Stimulated activated CD8-positive, alpha-beta memory T cell treated with anti-CD3 and anti-CD28 coated beads, Interleukin-4, amount 100 ng/mL, for 24 hours (primary cell): ENCODE results near the gene ALG14.
"Not testable (repeated sequence)": the region's sequence is repeated elsewhere in the genome, so short reads cannot be mapped to it uniquely, and the experiment has no call there.

Experiments
- DNase-seq: peaks from one replicate; pipeline ENCODE4 v3.0.0-alpha.2; 2020; ENCODE audit warnings: low read depth

The ALG14 gene, protein sequence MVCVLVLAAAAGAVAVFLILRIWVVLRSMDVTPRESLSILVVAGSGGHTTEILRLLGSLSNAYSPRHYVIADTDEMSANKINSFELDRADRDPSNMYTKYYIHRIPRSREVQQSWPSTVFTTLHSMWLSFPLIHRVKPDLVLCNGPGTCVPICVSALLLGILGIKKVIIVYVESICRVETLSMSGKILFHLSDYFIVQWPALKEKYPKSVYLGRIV

DNA sequence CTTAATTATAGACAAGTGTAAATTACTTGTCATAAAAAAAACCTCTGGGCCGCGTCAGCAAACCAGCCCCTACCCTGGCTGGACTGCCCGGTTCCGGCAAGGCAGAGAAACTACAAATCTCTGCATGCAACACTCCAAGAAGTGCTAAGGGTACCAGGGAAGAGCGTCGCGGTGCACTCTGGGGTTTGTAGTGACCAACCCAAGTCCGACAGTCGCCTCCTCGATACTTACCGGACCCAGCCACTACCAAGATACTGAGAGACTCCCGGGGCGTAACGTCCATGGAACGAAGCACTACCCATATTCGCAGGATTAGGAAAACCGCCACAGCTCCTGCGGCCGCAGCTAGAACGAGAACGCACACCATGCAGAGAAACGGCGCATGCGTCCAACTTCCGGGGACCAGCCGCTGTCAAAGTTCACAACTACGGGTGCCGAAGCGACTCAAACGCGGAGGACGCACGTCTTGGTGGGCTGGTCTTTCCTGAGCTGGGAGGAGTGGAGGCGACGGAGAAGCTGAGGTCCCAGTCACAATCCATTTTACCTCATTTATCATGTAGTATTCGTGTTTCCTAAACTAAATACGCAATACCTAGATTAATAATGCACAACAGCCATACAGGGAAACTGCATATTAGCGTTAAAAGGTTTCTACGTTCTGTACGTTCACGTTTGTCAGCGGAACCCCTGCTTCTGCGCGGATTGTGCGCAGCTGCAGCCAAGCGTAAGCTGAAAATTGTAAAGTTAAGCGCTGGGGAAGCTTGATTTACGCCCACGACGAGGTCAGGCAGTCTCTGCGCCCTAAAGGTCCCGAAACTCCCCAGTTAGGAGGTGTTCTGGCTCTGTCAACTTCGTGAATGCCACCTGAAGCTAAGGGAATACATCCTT, at the start of gene ALG14:
Gene ALG14, minus strand, starts transcription at position 420 of the 888 bp plus-strand sequence. Its CDS starts 53 bp downstream, at position 367.
- DNase-seq, result peak; percentile 87

GRCh38 chr1:95122151-95122697, 49.5 kb upstream of the ALG14 start:
- no peak for DNase-seq

GRCh38 chr1:95119273-95119672, 46.5 kb upstream of the ALG14 start:
- no peak for DNase-seq

- no peak for DNase-seq
Observed at GRCh38 chr1:95118710-95119109, 46.0 kb upstream of the ALG14 start.

- no peak for DNase-seq
Observed at GRCh38 chr1:95118067-95118499, 45.3 kb upstream of the ALG14 start.

DNA sequence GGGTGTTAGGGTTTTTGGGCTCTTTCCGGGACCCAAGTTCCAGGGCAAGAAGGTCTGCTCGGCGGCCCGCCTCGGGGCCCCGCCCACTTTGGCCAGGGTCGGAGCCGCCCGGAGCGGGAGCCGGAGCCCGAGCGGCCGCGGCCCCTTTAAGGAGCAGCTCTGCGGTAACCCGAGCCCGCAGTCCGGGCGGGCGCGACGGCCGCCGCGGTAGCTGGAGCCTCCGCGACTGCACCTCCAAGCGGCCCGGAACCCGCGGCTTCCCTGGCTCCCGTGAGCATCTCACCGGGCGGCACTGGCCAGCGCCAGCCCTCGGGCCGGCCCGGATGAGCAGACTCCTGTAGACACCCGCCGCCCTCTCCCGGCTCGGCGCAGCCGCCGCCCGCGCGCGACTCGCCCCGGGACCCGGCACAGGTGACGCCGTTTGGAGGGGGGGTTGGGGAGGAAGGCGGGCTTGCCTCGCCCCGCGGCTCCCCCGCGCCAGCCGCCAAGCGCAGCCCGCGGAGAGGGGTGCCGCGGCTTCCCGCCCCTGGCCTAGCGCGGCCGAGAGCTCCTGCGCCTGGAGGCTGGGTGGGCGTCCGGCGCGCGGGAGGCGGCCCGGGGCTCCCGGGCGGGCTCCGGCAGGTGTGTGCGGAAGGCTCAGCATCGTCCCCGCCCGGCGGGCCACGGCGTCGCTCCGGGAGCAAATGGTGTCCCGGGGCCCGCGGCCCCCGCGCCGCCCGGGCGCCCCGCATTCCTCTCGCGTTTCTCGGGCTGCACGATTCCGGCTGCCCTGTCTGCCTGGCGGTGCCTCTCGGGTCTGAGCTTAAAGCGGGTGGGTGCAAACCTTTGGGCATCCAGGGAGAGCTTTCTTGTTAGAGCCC, 44.7 kb upstream of the ALG14 start, which contains the start of gene TLCD4:
Gene TLCD4, plus strand, starts transcription at position 149 of the 860 bp plus-strand sequence. CDS start 26,547 bp downstream, outside the sequence.
- peak; percentile 9 for DNase-seq

GRCh38 chr1:95116580-95117206, 43.9 kb upstream of the ALG14 start:
- DNase-seq, result peak; percentile 18

GRCh38 chr1:95115708-95116137, 43.0 kb upstream of the ALG14 start:
- no peak for DNase-seq

DNA sequence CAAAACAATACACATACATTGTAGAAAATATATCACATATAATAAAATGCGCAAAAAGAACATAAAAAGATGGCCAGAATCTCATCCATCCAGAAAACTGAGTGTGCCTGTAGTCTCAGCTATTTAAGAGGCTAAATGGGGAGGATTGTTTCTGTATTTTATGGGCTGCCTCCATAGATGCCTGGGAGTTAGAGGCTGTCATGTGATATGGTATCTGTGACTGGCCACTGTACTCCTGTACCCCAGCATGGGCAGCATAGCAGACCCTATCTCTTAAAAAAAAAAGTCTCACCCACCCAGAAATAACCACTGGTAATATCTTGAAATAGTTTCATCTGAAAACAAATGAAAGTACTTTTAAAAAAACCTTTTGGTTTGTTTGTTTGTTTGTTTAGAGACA, 40.9 kb upstream of the ALG14 start:
- no peak for DNase-seq

DNA sequence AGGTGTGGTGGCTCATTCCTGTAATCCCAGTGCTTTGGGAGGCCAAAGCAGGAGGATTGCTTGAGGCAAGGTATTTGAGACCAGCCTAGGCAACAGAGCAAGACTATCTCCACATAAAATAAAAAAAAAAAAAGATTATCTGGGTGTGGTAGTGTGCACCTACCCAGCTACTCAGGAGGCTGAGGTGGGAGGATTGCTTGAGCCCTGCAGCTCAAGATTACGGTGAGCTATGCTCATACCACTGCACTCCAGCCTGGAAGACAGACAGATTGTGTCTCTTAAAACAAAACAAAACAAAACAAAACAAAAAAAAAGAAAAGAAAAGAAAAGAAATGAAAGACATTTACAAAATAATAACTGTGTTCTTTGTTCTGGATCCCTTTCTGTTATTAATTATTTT, 38.3 kb upstream of the ALG14 start:
- no peak for DNase-seq

GRCh38 chr1:95108792-95109191, 36.0 kb upstream of the ALG14 start:
- no peak for DNase-seq

DNA sequence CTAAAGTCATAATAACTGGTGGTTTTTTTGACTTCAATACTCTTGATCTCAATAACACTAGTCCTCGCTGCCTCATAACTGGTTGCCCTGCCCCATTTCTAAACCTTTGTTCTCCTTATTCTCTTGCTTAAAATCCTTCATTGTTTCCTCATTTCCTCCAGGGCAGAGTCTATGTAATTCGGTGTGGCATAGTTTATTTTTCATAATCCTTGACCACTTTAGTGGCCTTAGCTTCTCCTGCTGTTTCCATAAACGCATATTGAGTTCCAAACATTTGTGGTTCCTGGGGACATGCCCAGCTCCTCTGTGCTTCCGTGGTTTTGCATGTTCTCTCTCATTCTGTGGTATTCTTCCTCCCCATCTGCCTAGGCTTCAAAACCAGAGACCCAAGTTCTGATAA, 25.4 kb upstream of the ALG14 start:
- no peak for DNase-seq

DNA sequence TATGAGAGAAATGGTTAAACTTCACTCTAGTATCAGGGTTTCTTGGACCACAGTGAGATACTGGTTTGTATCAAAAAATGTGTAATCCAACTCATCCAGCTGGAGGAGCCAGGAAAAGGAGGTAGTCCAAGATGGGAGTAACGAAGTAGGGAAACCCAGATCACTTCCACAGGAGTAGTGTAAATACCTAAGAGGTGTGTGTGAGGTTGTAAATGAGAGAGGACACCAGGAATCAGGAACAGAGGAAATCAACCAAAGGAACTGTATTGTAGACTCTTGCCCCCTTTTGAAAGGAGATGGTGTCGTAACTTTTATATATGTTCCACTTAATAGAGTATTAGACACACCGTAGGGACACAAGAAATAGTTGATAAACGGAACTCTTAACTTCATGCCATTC, 24.7 kb upstream of the ALG14 start:
- no peak for DNase-seq

GRCh38 chr1:95096218-95096841, 23.6 kb upstream of the ALG14 start:
- no peak for DNase-seq

GRCh38 chr1:95095833-95096217, 23.1 kb upstream of the ALG14 start:
- DNase-seq, result no peak

- DNase-seq, result no peak
Observed at GRCh38 chr1:95094923-95095322, 22.2 kb upstream of the ALG14 start.

GRCh38 chr1:95093296-95093695, 20.5 kb upstream of the ALG14 start:
- DNase-seq, result no peak

DNA sequence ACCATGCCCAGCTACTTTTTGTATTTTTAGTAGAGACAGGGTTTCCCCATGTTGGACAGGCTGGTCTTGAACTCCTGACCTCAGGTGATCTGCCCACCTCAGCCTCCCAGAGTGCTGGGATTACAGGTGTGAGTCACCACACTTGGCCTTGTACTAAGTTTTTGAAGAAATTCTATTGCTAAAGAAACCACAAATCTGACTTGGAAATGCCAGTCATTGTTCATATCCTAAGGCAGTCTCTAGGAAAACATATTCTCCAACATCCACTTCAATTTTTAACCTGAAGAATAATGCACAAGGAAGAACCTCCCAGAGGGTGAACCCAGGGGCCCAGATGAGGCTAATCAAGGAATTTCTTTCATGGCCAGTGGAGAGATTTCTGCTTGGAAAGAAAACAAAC, 20.1 kb upstream of the ALG14 start:
- not testable (repeated sequence) for DNase-seq

GRCh38 chr1:95091290-95091689, 18.5 kb upstream of the ALG14 start:
- not testable (repeated sequence) for DNase-seq

GRCh38 chr1:95089650-95090287, 17.0 kb upstream of the ALG14 start:
- DNase-seq, result no peak
